T-helper 1 cell treated with Interleukin-12 subunit alpha and Interleukin-12 subunit beta and Interleukin-4 antibody, amounts not matched to agents 30 μg/mL and 1 μg/mL, for 36 hours (primary cell): ENCODE results near the gene TFB2M.
A peak's percentile ranks its signal among the peaks of the same experiment; 100 is the strongest.

Source experiments
- H3K27ac Mint-ChIP-seq: one replicate; pipeline ENCODE4 v1.8.0; 2021; ENCODE audit warnings: mild to moderate bottlenecking, mixed read lengths
- H3K27me3 Mint-ChIP-seq: one replicate; pipeline ENCODE4 v1.8.0; 2021; ENCODE audit warnings: low read depth, mixed read lengths
- H3K36me3 Mint-ChIP-seq: one replicate; pipeline ENCODE4 v1.8.0; 2021; ENCODE audit warnings: low read depth, mixed read lengths
- H3K4me1 Mint-ChIP-seq: one replicate; pipeline ENCODE4 v1.8.0; 2021; ENCODE audit warnings: low read depth, mixed read lengths
- H3K4me3 Mint-ChIP-seq: one replicate; pipeline ENCODE4 v1.8.0; 2021; ENCODE audit warnings: mild to moderate bottlenecking, moderate library complexity, mixed read lengths
- H3K9me3 Mint-ChIP-seq: one replicate; pipeline ENCODE4 v1.8.0; 2021; ENCODE audit warnings: mixed read lengths

The TFB2M gene

GRCh38 chr1:246549665-246550064 is 16.4 kb downstream of the TFB2M start:
- H3K36me3 Mint-ChIP-seq: peaks cover 18% of the 10 kb centered on the region
- H3K4me1 Mint-ChIP-seq: no peaks in the 10 kb centered on the region
- H3K27ac Mint-ChIP-seq: no peak overlapping the region
- no peaks in the 10 kb centered on the region for H3K9me3 Mint-ChIP-seq
- H3K4me3 Mint-ChIP-seq: no peak overlapping the region
- H3K27me3 Mint-ChIP-seq: no peaks in the 10 kb centered on the region

DNA sequence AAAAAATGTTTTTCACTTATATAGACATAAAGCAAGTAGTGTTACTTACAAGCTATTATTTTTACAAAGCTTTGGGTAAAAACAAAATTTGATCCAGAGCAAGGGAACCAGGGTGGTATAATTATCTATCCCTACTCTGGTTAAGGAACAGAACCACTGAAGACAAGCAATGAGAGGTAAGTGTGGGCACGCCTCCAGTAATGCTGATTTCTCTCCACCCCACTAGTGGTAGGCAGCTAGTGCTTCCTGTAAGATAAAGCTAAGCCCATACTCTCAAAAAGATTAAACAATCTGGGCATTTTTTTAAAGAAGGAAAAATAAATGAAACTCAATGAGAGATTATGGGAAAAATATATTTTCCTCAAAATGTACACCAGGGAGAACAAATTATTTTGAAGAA is 22.1 kb downstream of the TFB2M start:
- Mint-ChIP-seq H3K4me3 (no peak overlapping the region), H3K27ac (no peak overlapping the region), H3K4me1 (no peaks in the 10 kb centered on the region), H3K36me3 (peaks cover 17% of the 10 kb centered on the region), H3K27me3 (no peaks in the 10 kb centered on the region), H3K9me3 (no peaks in the 10 kb centered on the region)

DNA sequence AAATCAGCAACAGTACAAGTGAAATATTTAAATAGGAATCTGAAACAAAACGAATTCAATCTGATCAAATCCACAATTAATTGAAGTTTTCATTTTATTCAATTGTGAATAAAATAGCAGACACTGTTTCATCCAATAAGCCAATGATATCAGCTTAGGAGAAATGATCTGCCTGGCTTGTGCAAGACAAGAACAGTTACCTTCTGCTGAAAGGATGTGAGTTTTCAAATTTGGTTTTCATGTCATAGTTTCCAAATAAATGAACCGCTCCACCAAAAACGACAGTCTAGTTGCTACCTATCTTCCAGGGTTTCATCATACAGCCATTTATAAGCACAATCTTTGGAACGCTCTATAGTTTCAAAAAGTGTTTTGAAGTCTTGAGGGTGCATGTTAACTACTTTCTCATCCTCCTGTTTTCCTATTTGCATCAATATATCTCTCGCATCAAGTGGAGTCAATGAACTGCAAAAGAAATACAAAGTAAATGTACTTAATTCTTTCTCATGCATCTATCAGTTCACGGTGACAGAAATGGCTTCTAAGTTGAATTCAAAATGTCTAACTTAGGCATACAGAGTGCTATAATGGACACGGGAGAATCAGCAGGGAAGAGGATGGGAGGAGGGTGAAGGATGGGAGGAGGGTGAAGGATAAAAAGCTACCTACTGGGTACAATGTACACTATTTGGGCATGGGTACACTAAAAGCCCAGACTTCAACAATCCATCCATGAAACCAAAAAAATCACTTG is 25.1 kb downstream of the TFB2M start:
- H3K9me3 Mint-ChIP-seq: no peaks in the 10 kb centered on the region
- no peaks in the 10 kb centered on the region for H3K4me1 Mint-ChIP-seq
- no peak overlapping the region for H3K4me3 Mint-ChIP-seq
- peaks cover 12% of the 10 kb centered on the region for H3K36me3 Mint-ChIP-seq
- H3K27ac Mint-ChIP-seq: no peak overlapping the region
- no peaks in the 10 kb centered on the region for H3K27me3 Mint-ChIP-seq

- H3K9me3 Mint-ChIP-seq: no peaks in the 10 kb centered on the region
- H3K36me3 Mint-ChIP-seq: peaks cover 4% of the 10 kb centered on the region
- H3K27me3 Mint-ChIP-seq: no peaks in the 10 kb centered on the region
- H3K4me3 Mint-ChIP-seq: no peak overlapping the region
- no peak overlapping the region for H3K27ac Mint-ChIP-seq
- no peaks in the 10 kb centered on the region for H3K4me1 Mint-ChIP-seq
Observed at GRCh38 chr1:246537887-246538286, 28.2 kb downstream of the TFB2M start.

- H3K36me3 Mint-ChIP-seq: peaks cover 4% of the 10 kb centered on the region
- H3K9me3 Mint-ChIP-seq: no peaks in the 10 kb centered on the region
- no peaks in the 10 kb centered on the region for H3K4me1 Mint-ChIP-seq
- H3K27ac Mint-ChIP-seq: no peak overlapping the region
- H3K4me3 Mint-ChIP-seq: no peak overlapping the region
- H3K27me3 Mint-ChIP-seq: no peaks in the 10 kb centered on the region
Observed at GRCh38 chr1:246537441-246537840, 28.6 kb downstream of the TFB2M start.

DNA sequence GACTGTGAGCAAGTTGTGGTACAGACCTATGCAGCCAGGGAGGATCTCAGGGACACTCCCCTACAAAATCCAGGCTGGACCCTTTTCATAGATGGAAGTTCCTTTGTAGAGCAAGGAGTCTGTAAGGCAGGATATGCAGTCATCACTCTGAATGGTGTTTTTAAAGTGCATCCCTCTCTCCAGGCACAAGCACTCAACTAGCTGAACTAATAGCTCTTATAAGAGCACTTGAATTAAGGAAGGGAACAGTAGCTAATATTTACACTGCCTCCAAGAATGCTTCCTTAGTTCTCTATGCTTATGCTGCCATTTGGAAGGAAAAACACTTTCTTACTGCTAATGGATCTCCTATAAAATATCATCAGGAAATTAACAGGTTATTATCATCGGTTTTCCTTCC is 31.9 kb downstream of the TFB2M start:
- Mint-ChIP-seq H3K27me3 (no peaks in the 10 kb centered on the region), H3K27ac (no peak overlapping the region), H3K36me3 (no peaks in the 10 kb centered on the region), H3K9me3 (peaks cover 13% of the 10 kb centered on the region), H3K4me1 (no peaks in the 10 kb centered on the region), H3K4me3 (no peak overlapping the region)

- no peak overlapping the region for H3K4me3 Mint-ChIP-seq
- no peaks in the 10 kb centered on the region for H3K36me3 Mint-ChIP-seq
- H3K27me3 Mint-ChIP-seq: no peaks in the 10 kb centered on the region
Observed at GRCh38 chr1:246533371-246533905, 32.6 kb downstream of the TFB2M start.

DNA sequence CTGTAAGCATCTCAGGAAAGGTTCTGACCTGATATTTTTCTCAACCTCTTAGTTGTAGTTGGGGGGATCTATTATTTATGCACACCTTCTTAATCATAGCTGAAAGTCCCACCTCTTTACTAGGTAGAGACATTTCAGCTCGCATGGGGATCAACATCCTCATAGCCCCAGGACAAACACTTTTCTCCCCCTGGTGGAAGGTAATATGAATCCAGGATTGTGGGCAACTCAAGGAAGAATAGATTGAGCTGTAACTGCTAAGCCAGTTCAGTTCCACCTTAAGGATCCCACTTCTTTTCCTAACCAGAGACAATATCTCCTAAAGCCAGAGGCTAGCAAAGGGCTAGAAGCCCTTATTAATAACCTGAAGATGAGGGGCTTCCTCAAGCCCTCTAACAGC is 33.5 kb downstream of the TFB2M start:
- Mint-ChIP-seq H3K4me1 (peaks cover under 1% of the 10 kb centered on the region), H3K4me3 (no peak overlapping the region), H3K27ac (no peak overlapping the region), H3K27me3 (no peaks in the 10 kb centered on the region), H3K36me3 (no peaks in the 10 kb centered on the region), H3K9me3 (peaks cover 16% of the 10 kb centered on the region)

More at GRCh38 chr1:246533371-246533905, 32.6 kb downstream of the TFB2M start:
- Mint-ChIP-seq H3K27ac (no peak overlapping the region), H3K9me3 (peaks cover 15% of the 10 kb centered on the region), H3K4me1 (no peaks in the 10 kb centered on the region)

- Mint-ChIP-seq H3K36me3 (no peaks in the 10 kb centered on the region), H3K4me3 (no peak overlapping the region), H3K27me3 (no peaks in the 10 kb centered on the region), H3K4me1 (peaks cover 4% of the 10 kb centered on the region), H3K9me3 (peaks cover 16% of the 10 kb centered on the region), H3K27ac (no peak overlapping the region)
Observed at GRCh38 chr1:246530482-246530881, 35.6 kb downstream of the TFB2M start.

DNA sequence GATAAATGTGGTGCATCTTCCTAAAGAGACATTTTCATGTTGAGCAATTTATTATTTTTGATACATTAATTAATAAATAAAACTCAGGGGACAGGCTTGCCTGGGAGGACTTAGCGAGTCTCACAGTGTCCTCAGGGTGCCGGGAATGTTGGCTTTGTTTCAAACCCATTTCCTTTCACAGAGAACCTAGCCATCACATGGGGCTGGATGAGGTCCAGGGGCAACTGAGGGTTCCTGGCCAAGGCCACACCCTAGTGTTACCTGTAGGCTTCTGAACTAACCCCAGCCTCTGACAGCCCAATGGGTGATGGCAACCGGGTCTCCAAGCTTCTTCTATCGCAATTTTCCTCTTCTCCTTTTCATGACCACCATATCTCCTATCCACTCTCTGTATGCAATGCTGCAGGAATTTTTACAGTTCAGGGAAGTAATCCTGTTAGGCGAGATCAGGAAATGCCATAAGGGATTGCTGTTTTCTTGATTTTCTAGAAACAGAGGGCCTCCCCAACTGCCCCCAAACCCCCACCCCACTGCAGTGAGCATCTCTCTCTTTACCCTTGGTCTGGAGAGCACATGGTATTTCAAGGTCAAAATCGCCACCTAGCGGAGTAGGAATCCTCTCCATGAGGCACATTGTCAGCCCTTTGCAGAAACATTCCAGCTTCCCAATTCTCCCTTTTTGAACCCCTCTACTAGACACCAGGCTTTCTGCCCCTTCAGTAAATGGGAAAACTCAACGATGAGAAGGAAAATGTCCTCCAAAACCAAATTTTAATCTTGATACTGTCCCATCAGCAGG is 36.9 kb downstream of the TFB2M start:
- H3K27ac Mint-ChIP-seq: no peak overlapping the region
- peaks cover 4% of the 10 kb centered on the region for H3K4me1 Mint-ChIP-seq
- H3K4me3 Mint-ChIP-seq: no peak overlapping the region
- peaks cover 16% of the 10 kb centered on the region for H3K9me3 Mint-ChIP-seq
- H3K27me3 Mint-ChIP-seq: no peaks in the 10 kb centered on the region
- no peaks in the 10 kb centered on the region for H3K36me3 Mint-ChIP-seq

DNA sequence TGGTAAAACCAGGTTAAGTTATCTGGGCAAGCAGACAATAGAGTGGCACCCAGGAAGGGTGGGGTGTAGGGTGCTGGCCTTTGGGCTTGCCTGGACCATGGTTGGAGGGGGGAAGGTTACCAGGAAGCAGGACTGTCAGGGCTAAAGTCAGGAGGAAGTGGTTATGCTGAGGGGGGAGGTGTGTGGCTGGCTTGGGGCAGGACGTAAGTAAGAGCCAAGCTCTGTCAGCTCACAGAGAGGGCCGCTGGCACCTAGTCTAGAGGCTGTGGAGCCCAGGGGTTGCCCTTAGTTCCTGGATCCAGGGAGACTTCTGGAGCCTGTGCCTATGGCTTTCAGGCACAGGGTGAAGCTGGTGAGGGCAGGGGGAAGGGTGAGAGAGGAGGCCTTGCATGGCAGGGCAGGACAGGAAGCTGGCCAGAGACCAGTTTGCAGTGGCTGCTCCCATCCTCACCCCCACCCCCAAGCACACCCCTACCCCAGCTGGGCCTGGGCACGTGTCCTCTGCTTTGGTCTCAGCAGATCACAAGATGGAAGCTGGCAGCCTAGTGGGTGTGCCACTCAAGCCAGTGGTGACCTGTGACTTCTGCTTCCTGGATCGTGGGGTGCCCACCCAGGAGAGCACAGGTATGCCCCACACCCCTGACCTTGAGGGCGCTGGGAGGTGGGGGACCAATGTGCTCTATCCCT is 38.5 kb downstream of the TFB2M start:
- Mint-ChIP-seq H3K4me1 (peaks cover 4% of the 10 kb centered on the region), H3K27ac (peak overlapping the region; percentile 79), H3K9me3 (peaks cover 16% of the 10 kb centered on the region), H3K36me3 (no peaks in the 10 kb centered on the region), H3K27me3 (no peaks in the 10 kb centered on the region), H3K4me3 (no peak overlapping the region)

GRCh38 chr1:246526915-246527314 is 39.1 kb downstream of the TFB2M start:
- Mint-ChIP-seq H3K27me3 (no peaks in the 10 kb centered on the region), H3K9me3 (peaks cover 18% of the 10 kb centered on the region), H3K36me3 (no peaks in the 10 kb centered on the region), H3K27ac (peak overlapping the region; percentile 79), H3K4me1 (peaks cover 4% of the 10 kb centered on the region), H3K4me3 (no peak overlapping the region)

DNA sequence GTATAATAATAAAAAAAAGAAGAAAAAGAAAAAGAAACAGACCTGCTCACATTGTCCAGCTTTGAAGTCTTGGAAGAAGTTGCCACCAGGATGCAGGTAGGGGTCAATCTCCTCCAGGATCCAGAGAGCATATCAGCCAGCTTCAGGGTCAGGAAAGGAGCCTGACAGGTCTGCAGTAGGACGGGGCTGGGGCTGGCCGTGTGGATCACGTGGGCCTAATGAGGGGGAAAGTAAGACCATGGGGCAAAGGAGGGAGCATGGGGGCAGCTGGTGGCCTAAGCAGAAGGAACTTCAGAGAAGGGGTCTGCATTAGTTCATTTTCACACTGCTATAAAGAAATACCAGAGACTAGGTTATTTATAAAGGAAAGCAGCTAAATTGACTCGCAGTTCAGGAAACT is 39.7 kb downstream of the TFB2M start:
- Mint-ChIP-seq H3K27ac (no peak overlapping the region), H3K9me3 (peaks cover 18% of the 10 kb centered on the region), H3K27me3 (no peaks in the 10 kb centered on the region), H3K4me1 (peaks cover 4% of the 10 kb centered on the region), H3K4me3 (no peak overlapping the region), H3K36me3 (no peaks in the 10 kb centered on the region)

GRCh38 chr1:246519514-246519913 is 46.5 kb downstream of the TFB2M start:
- no peaks in the 10 kb centered on the region for H3K27me3 Mint-ChIP-seq
- H3K9me3 Mint-ChIP-seq: peaks cover 30% of the 10 kb centered on the region
- H3K27ac Mint-ChIP-seq: no peak overlapping the region
- H3K4me1 Mint-ChIP-seq: peaks cover under 1% of the 10 kb centered on the region
- H3K36me3 Mint-ChIP-seq: no peaks in the 10 kb centered on the region
- H3K4me3 Mint-ChIP-seq: no peak overlapping the region
